Thyroid gland (tissue), 4 donors: ENCODE measurements around the gene EPC1. TPM values are rescaled to one million over a fixed set of nuclear protein-coding genes. Genes with fewer than 3 reads are reported as not detected.
"Not testable (repeated sequence)": the region's sequence is repeated elsewhere in the genome, so short reads cannot be mapped to it uniquely, and the experiment has no call there.

ENCODE experiments used
- DNase-seq, 2 donors: peaks; one replicate each; pipeline ENCODE4 v3.0.0-alpha.2; 2019
- H3K27ac ChIP-seq, 3 donors: fragments of 200-600 bp; sonication (generic); 1 replicate in 2 of 3; 2 replicates in 1 of 3; pipeline ENCODE4 v1.5.1; 2016 to 2019; ENCODE audit warnings: mild to moderate bottlenecking in 1 of 3, moderate library complexity in 1 of 3
- H3K27me3 ChIP-seq: fragments of 200-600 bp; sonication (generic); one replicate; pipeline ENCODE4 v1.5.1; 2019
- H3K36me3 ChIP-seq, 2 donors: fragments of 200-600 bp; sonication (generic); one replicate each; pipeline ENCODE4 v1.5.1; 2016 to 2019
- H3K4me1 ChIP-seq, 2 donors: fragments of 200-600 bp; sonication (generic); one replicate each; pipeline ENCODE4 v1.5.1; 2017 to 2019
- H3K4me3 ChIP-seq, 3 donors: fragments of 200-600 bp; sonication (generic); replicated peaks in 1 of 3; 1 replicate in 2 of 3; 2 replicates in 1 of 3; pipeline ENCODE4 v1.5.1; 2016; ENCODE audit warnings: mild to moderate bottlenecking in 1 of 3
- H3K9me3 ChIP-seq: fragments of 200-600 bp; sonication (generic); one replicate; pipeline ENCODE4 v1.5.1; 2017
- POLR2A ChIP-seq, 2 donors: fragments of 450-650 bp; IDR thresholded peaks; one replicate each; pipeline ENCODE4 v1.6.1; 2017; ENCODE audit warnings: antibody characterized with exemption in 2 of 2, mild to moderate bottlenecking in 2 of 2, moderate library complexity in 1 of 2
- WGBS, 2 donors: methylation state at CpG; one replicate each; pipeline ENCODE4 v1.1.5; 2017; 5-methylcytosine and 5-hydroxymethylcytosine counted together
- intact Hi-C: fragments of 100-400 bp; cut with DNase I; formaldehyde crosslinking; loops from one replicate; pipeline ENCODE4 v1.15.1; 2023
- total RNA-seq, 4 donors: library from RNA; depleted of rRNA; stranded (reverse); fragments of >200 nt; gene quantifications; one replicate each; pipeline ENCODE4 v1.2.3, GENCODE V29; 2016
- TF ChIP-seq, protein P1 (sequence below), 6 experiments: fragments of 200-600 bp in 3 of 6; fragments of 450-650 bp in 3 of 6; sonication (generic) in 3 of 6; IDR thresholded peaks; one replicate each; pipeline ENCODE4 v1.5.1; 2016 to 2019; ENCODE audit warnings: antibody characterized with exemption in 6 of 6, mild to moderate bottlenecking in 2 of 6, inconsistent platforms in 1 of 6, moderate library complexity in 1 of 6

The EPC1 gene
- total RNA-seq, 4 donors from 2014 or later = 60.0 to 83.4 (median 69.0) TPM

DNA sequence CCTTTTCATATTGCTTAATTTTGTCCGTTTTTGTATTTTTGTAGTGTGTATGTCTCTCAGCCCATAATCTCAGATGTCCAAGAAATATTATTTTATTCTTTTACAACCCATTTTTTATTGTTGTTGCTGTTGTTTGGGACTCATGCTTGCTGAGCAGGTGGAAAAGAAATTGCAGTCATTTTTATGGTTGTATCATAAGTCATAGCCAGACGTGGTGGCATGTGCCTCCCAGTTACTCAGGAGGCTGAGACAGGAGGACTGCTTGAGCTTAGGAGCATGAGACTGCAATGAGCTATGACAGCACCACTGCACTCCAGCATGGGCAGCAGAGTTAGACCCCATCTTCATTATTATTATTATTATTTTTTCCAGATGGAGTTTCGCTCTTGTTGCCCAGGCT is 117.8 kb downstream of the EPC1 start:
- intact Hi-C loops = no loop called here
- 78 to 81% methylated on average over 3 of the region's 3 CpGs for WGBS, 2 donors

DNA sequence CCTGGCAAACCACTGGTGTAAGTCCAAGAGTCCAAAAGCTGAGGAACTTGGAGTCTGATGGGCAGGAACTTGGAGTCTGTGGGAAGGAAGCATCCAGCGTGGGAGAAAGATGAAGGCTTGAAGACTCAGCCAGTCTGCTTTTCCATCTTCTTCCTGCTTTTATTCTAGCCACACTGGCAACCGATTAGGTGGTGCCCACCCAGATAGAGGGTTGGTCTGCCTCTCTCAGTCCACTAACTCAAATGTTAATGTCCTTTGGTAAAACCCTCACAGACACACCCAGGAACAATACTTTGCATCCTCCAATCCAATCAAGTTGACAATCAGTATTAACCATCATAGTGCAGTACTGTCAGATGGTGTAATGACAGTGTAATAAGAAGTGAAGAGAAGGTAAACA is 119.2 kb downstream of the EPC1 start:
- intact Hi-C loops = no loop called here
- Histone ChIP-seq H3K4me1 (peaks cover 0 to 9% of the 10 kb centered on the region in 2 donors), H3K36me3 (no peaks in the 10 kb centered on the region), H3K4me3 (no peak overlapping the region), H3K9me3 (no peaks in the 10 kb centered on the region), H3K27me3 (no peaks in the 10 kb centered on the region), H3K27ac (no peak overlapping the region)
- TF ChIP-seq POLR2A (IDR thresholded peaks at IDR 0.05) = no peak
- TF ChIP-seq, protein P1, sequence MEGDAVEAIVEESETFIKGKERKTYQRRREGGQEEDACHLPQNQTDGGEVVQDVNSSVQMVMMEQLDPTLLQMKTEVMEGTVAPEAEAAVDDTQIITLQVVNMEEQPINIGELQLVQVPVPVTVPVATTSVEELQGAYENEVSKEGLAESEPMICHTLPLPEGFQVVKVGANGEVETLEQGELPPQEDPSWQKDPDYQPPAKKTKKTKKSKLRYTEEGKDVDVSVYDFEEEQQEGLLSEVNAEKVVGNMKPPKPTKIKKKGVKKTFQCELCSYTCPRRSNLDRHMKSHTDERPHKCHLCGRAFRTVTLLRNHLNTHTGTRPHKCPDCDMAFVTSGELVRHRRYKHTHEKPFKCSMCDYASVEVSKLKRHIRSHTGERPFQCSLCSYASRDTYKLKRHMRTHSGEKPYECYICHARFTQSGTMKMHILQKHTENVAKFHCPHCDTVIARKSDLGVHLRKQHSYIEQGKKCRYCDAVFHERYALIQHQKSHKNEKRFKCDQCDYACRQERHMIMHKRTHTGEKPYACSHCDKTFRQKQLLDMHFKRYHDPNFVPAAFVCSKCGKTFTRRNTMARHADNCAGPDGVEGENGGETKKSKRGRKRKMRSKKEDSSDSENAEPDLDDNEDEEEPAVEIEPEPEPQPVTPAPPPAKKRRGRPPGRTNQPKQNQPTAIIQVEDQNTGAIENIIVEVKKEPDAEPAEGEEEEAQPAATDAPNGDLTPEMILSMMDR (IDR thresholded peaks at IDR 0.05) = no peak
- WGBS, 2 donors = 45 to 72% methylated on average over 2 of the region's 2 CpGs
- no peak for DNase-seq

More for the DNA sequence above, 117.8 kb downstream of the EPC1 start:
- Histone ChIP-seq H3K27me3 (no peaks in the 10 kb centered on the region), H3K36me3 (no peaks in the 10 kb centered on the region), H3K4me1 (peaks cover 0 to 9% of the 10 kb centered on the region in 2 donors), H3K4me3 (no peak overlapping the region), H3K27ac (no peak overlapping the region), H3K9me3 (no peaks in the 10 kb centered on the region)
- no peak for DNase-seq
- TF ChIP-seq, protein P1 (IDR thresholded peaks at IDR 0.05) = no peak
- no peak for TF ChIP-seq POLR2A (IDR thresholded peaks at IDR 0.05)

DNA sequence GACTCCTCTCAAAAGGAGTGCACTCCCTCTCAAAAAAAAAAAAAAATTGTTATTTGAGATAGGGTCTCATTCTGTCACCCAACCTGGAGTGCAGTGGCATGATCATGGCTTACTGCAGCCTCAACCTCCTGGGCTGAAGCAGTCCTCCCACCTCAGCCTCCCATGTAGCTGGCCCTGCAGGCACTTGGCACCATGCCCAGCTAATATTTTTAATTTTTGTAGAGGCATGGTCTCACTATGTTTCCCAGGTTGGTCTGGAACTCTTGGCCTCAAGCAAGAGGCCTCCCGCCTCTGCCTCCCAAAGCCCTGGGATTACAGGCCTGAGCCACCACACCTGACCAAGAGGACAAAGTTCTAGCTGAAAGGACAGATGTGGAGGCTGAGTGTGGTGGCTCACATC is 120.3 kb downstream of the EPC1 start:
- TF ChIP-seq, protein P1 (IDR thresholded peaks at IDR 0.05) = no peak
- no peak for TF ChIP-seq POLR2A (IDR thresholded peaks at IDR 0.05)
- H3K27me3 ChIP-seq = no peaks in the 10 kb centered on the region
- DNase-seq = no peak
- peaks cover 0 to 5% of the 10 kb centered on the region in 2 donors for H3K4me1 ChIP-seq
- no peak overlapping the region for H3K4me3 ChIP-seq
- intact Hi-C loops = no loop called here
- 86 to 100% methylated on average over 1 of the region's 1 CpG for WGBS, 2 donors
- no peak overlapping the region for H3K27ac ChIP-seq
- H3K9me3 ChIP-seq = no peaks in the 10 kb centered on the region
- no peaks in the 10 kb centered on the region for H3K36me3 ChIP-seq

DNA sequence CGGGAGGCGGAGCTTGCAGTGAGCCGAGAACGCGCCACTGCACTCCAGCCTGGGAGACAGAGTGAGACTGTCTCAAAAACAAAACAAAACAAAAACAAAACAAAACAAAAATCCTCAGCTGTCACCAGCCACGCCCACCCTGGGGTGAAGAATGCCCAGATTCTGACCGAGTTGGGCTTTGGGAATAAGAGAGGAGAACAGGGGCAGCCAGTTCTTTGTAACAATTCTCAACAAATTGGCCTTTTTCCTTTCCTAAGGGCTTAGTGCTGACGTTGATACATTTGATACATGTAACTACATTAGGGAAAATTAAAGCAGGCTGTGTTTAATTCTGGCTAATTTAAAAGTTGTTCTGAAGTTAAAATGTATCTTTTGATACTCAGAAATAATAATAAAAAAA is 121.0 kb downstream of the EPC1 start:
- Histone ChIP-seq H3K27ac (no peak overlapping the region), H3K27me3 (no peaks in the 10 kb centered on the region), H3K9me3 (no peaks in the 10 kb centered on the region), H3K4me3 (no peak overlapping the region), H3K4me1 (peaks cover 0 to 5% of the 10 kb centered on the region in 2 donors), H3K36me3 (no peaks in the 10 kb centered on the region)
- WGBS, 2 donors = 84 to 91% methylated on average over 8 of the region's 8 CpGs
- no peak for TF ChIP-seq POLR2A (IDR thresholded peaks at IDR 0.05)
- TF ChIP-seq, protein P1 (IDR thresholded peaks at IDR 0.05) = no peak
- no peak for DNase-seq
- intact Hi-C loops = no loop called here

DNA sequence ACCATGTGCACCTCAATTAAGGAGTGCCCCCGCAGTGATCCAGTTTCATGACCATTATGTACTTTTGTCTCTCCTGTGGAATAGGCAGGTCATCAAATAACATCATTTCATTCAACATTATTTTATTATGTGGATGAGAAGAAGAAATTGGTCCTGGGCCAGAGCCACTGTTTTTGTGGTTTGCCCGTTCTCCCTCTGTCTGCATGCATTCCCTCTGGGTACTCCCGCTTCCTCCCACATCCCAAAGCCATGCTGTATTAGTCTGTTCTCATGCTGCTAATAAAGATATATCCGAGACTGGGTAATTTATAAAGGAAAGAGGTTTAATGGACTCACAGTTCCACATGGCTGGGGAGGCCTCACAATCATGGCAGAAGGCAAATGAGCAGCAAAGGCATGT is 124.6 kb downstream of the EPC1 start:
- H3K27me3 ChIP-seq, H3K4me1 ChIP-seq, DNase-seq, intact Hi-C loops, H3K4me3 ChIP-seq, H3K9me3 ChIP-seq, H3K36me3 ChIP-seq, H3K27ac ChIP-seq: not testable (repeated sequence)
- 78 to 86% methylated on average over 4 of the region's 4 CpGs for WGBS, 2 donors

DNA sequence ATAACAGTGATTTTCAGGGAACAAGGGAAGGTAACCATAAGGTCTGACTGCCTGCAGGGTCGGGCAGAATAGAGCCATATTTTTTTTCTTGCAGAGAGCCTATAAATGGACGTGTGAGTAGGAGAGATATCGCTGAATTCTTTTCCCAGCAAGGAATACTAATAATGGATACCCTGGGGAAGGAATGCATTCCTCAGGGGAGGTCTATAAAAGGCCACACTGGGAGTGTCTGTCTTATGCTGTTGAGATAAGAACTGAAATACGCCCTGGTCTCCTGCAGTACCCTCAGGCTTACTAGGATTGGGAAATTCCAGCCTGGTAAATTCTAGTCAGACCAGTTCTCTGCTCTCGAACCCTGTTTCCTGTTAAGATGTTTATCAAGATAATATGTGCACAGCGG is 127.8 kb downstream of the EPC1 start:
- H3K36me3 ChIP-seq, H3K4me3 ChIP-seq, H3K9me3 ChIP-seq, H3K27me3 ChIP-seq, H3K27ac ChIP-seq, intact Hi-C loops, DNase-seq, H3K4me1 ChIP-seq: not testable (repeated sequence)
- 92 to 94% methylated on average over 6 of the region's 6 CpGs for WGBS, 2 donors

DNA sequence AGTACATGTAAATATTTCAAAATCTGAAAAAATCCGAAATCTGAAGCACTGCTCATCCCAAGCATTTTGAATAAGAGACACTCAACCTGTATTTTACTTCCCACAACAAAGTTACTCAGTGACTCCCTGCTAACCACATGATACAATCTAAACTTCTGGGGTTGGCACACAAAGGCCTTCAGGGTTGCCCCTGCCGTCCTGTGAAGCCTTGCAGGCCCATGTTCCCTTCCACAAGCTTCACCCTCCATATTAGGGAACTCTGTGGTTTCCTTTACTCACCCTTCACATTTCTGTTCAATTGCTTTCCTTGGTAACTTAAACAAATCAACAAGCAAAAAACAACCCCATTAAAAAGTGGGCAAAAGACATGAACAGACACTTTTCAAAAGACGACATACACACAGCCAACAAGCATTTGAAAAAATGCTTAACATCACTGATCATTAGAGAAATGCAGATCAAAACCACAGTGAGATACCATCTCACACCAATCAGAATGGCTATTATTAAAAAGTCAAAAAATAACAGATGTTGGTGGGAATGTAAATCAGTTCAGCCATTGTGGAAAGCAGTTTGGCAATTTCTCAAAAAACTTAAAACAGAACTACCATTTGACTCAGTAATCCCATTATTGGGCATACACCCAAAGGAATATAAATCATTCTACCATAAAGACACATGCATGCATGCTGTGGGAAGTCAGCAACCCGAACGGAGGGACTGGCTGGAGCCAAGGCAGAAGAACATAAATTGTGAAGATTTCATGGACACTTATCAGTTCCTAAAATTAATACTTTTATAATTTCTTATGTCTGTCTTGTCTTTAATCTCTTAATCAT is 128.5 kb downstream of the EPC1 start:
- H3K4me3 ChIP-seq, H3K4me1 ChIP-seq, DNase-seq, H3K9me3 ChIP-seq, H3K27me3 ChIP-seq, intact Hi-C loops, H3K27ac ChIP-seq, H3K36me3 ChIP-seq: not testable (repeated sequence)
- WGBS, 2 donors = 68 to 73% methylated on average over 5 of the region's 5 CpGs
